K562 (cell line): ENCODE data around the gene SURF4. TPM values are rescaled to one million over a fixed set of nuclear protein-coding genes. Genes with fewer than 3 reads are reported as not detected.

Experiments used
- ASH1L ChIP-seq: fragments of 450-650 bp; IDR thresholded peaks from 2 replicates; pipeline ENCODE4 v1.6.1; 2018; ENCODE audit warnings: borderline replicate concordance, mild to moderate bottlenecking, low read depth; ENCODE audit not compliant: partially characterized antibody
- CEBPB ChIP-seq: fragments of 450-650 bp; IDR thresholded peaks from 2 replicates; pipeline ENCODE4 v1.6.1; 2016; ENCODE audit warnings: missing genetic modification characterization, missing compliant biosample characterization
- FOSL1 ChIP-seq: fragments of 200-800 bp; sonication (Bioruptor generic); conservative IDR thresholded peaks from 2 replicates; pipeline ENCODE4 v1.6.1; 2016; ENCODE audit warnings: missing genetic modification characterization, missing compliant biosample characterization
- ILF3 ChIP-seq: fragments of 450-650 bp; IDR thresholded peaks from 2 replicates; pipeline ENCODE4 v1.6.1; 2018; ENCODE audit warnings: antibody characterized with exemption, mild to moderate bottlenecking, moderate library complexity, borderline replicate concordance
- KLF10 ChIP-seq: fragments of 250-450 bp; sonication (Bioruptor Pico); IDR thresholded peaks from 2 replicates; pipeline ENCODE4 v1.6.1; 2021; ENCODE audit warnings: matching md5 sums
- NCOA6 ChIP-seq: fragments of 450-650 bp; IDR thresholded peaks from 2 replicates; pipeline ENCODE4 v1.6.1; 2017; ENCODE audit warnings: mild to moderate bottlenecking
- PHB2 ChIP-seq: fragments of 450-650 bp; IDR thresholded peaks from 2 replicates; pipeline ENCODE4 v1.6.1; 2017; ENCODE audit warnings: low read depth
- POLR2AphosphoS2 ChIP-seq: IDR thresholded peaks from 2 replicates; pipeline ENCODE4 v1.6.1; 2012; ENCODE audit warnings: low read length, improper control_type of control experiment
- POLR2AphosphoS5 ChIP-seq: IDR thresholded peaks from 2 replicates; pipeline ENCODE4 v1.6.1; 2011; ENCODE audit warnings: mild to moderate bottlenecking, low read depth, low read length, moderate library complexity; ENCODE audit not compliant: control insufficient read depth, insufficient read depth
- SAP30 ChIP-seq: fragments of 200-600 bp; sonication (generic); IDR thresholded peaks from 2 replicates; pipeline ENCODE4 v1.6.1; 2012; ENCODE audit warnings: borderline replicate concordance, low read depth, mild to moderate bottlenecking, moderate library complexity, low read length, control low read depth, inconsistent platforms; ENCODE audit not compliant: insufficient read depth, poor library complexity, severe bottlenecking
- SRSF1 ChIP-seq: fragments of 200-400 bp; formaldehyde crosslinking; IDR thresholded peaks from 2 replicates; pipeline ENCODE4 v1.6.1; 2017; ENCODE audit warnings: mild to moderate bottlenecking, low read depth, low read length, moderate library complexity
- TRIM24 ChIP-seq, 2 experiments: fragments of 450-650 bp; IDR thresholded peaks; 2 replicates each; pipeline ENCODE4 v1.6.1; 2016
- ZNF133 ChIP-seq: fragments of 250-450 bp; sonication (Bioruptor Pico); IDR thresholded peaks from 2 replicates; pipeline ENCODE4 v1.4.0; 2020; ENCODE audit warnings: mild to moderate bottlenecking
- ZNF695 ChIP-seq: fragments of 450-650 bp; formaldehyde crosslinking; IDR thresholded peaks from 2 replicates; pipeline ENCODE4 v1.4.0; 2020; ENCODE audit warnings: mild to moderate bottlenecking, moderate library complexity
- polyA plus RNA-seq, 8 experiments: library from polyadenylated mRNA; depleted of rRNA in 4 of 8; stranded (reverse) in 5 of 8; unstranded in 3 of 8; fragments of >200 nt; fragmentation: Nextera tagmentation in 2 of 8; fragmentation: Illumina TruSeq in 1 of 8; extraction: Ambion mirVana in 2 of 8; extraction: Trizol in 1 of 8; gene quantifications; 2 replicates each; pipeline versions ENCODE4 v1.2.1 to v1.2.3, GENCODE V29; 2011 to 2014; ENCODE audit warnings: inconsistent platforms in 1 of 8, missing spikeins in 1 of 8
- total RNA-seq, 7 experiments: library from RNA; depleted of rRNA in 6 of 7; stranded (reverse); fragments of >200 nt in 6 of 7; fragmentation: Illumina TruSeq in 2 of 7; extraction: Trizol in 2 of 7; gene quantifications; 2 replicates each; pipeline versions ENCODE4 v1.2.1 to v1.2.3, GENCODE V29; 2011 to 2021; ENCODE audit warnings: low replicate concordance in 1 of 7
- TF ChIP-seq, protein P1 (sequence below): sonication (generic); formaldehyde crosslinking; IDR thresholded peaks from 2 replicates; pipeline ENCODE4 v1.8.0; 2023; ENCODE audit warnings: mild to moderate bottlenecking, missing genetic modification reagents
- TF ChIP-seq, protein P2 (sequence below): fragments of 250-450 bp; sonication (Bioruptor Pico); IDR thresholded peaks from 2 replicates; pipeline ENCODE4 v1.8.0; 2022; ENCODE audit warnings: inconsistent platforms, mild to moderate bottlenecking, moderate library complexity, borderline replicate concordance
- TF ChIP-seq, protein P3 (sequence below): sonication (generic); formaldehyde crosslinking; IDR thresholded peaks from 2 replicates; pipeline ENCODE4 v1.8.0; 2022; ENCODE audit warnings: mild to moderate bottlenecking, missing genetic modification reagents

SURF4 gene
- total and polyA plus RNA-seq, 9 of the 15 experiments (the other 6 are each of a cell fraction or from before 2014, with no cell fraction given), result 8.4 to 176 (median 130) TPM

DNA sequence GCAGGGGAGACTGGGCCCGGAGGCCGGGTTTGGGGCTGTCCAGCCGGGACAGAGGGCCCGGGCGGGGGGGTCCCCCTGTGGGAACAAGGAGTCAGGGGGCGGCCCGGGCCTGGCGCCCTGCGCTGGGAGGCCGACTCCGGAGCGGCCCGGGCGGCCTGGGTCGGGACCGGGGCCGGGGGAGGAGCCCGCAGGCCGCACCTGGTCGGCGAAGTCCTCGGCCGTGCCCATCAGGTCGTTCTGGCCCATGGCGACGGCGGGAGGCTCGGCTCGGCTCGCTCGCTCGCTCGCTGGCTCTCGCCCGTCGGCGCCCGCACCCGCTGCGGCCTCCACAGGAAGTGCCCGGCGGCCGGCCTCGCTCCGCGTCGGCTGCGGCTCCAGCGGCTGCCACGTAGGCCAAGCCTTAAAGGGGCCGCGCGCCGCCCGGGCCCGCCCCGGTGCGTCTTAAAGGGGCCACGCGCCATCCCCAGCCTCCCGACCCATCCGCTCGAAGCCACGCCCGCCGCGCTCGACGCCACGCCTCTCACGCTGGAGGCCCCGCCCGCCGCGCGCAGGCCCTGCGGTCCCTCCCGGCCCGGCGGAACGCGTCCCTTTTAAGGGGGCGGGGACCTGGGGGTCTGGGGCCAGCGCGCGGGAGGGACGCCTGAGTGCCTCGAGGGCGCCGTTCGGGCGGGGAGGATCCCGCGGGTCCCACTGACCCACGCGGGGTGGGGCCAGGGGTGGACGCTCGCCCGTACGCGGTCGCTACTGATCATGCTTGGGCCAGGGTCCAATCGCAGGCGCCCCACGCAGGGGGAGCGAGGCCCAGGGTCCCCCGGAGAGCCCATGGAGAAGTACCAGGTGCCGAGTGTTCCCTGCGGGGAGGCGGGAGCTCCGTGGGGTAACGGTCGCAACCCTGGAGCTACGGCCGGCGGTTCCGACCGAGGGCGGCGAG, at the start of gene SURF4, which contains the start of gene STKLD1 (continued):
- TF ChIP-seq, protein P1, sequence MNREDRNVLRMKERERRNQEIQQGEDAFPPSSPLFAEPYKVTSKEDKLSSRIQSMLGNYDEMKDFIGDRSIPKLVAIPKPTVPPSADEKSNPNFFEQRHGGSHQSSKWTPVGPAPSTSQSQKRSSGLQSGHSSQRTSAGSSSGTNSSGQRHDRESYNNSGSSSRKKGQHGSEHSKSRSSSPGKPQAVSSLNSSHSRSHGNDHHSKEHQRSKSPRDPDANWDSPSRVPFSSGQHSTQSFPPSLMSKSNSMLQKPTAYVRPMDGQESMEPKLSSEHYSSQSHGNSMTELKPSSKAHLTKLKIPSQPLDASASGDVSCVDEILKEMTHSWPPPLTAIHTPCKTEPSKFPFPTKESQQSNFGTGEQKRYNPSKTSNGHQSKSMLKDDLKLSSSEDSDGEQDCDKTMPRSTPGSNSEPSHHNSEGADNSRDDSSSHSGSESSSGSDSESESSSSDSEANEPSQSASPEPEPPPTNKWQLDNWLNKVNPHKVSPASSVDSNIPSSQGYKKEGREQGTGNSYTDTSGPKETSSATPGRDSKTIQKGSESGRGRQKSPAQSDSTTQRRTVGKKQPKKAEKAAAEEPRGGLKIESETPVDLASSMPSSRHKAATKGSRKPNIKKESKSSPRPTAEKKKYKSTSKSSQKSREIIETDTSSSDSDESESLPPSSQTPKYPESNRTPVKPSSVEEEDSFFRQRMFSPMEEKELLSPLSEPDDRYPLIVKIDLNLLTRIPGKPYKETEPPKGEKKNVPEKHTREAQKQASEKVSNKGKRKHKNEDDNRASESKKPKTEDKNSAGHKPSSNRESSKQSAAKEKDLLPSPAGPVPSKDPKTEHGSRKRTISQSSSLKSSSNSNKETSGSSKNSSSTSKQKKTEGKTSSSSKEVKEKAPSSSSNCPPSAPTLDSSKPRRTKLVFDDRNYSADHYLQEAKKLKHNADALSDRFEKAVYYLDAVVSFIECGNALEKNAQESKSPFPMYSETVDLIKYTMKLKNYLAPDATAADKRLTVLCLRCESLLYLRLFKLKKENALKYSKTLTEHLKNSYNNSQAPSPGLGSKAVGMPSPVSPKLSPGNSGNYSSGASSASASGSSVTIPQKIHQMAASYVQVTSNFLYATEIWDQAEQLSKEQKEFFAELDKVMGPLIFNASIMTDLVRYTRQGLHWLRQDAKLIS, result no peak; the same call in 1 of the 2 replicates
- TF ChIP-seq TRIM24 (IDR thresholded peaks at IDR 0.05) (no peak), KLF10 (CRISPR knock-in tag) (no peak), CEBPB (tag) (no peak), FOSL1 (tag) (no peak), NCOA6 (no peak), POLR2AphosphoS2 (no peak), POLR2AphosphoS5 (peak; percentile 80), ZNF695 (no peak), ZNF133 (CRISPR knock-in tag) (no peak), ASH1L (no peak), ILF3 (peak; percentile 88; the same call in 1 of the 2 replicates), PHB2 (no peak), SAP30 (no peak), SRSF1 (no peak)
- TF ChIP-seq, protein P2, sequence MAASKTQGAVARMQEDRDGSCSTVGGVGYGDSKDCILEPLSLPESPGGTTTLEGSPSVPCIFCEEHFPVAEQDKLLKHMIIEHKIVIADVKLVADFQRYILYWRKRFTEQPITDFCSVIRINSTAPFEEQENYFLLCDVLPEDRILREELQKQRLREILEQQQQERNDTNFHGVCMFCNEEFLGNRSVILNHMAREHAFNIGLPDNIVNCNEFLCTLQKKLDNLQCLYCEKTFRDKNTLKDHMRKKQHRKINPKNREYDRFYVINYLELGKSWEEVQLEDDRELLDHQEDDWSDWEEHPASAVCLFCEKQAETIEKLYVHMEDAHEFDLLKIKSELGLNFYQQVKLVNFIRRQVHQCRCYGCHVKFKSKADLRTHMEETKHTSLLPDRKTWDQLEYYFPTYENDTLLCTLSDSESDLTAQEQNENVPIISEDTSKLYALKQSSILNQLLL (CRISPR knock-in tag), result no peak
- TF ChIP-seq, protein P3, sequence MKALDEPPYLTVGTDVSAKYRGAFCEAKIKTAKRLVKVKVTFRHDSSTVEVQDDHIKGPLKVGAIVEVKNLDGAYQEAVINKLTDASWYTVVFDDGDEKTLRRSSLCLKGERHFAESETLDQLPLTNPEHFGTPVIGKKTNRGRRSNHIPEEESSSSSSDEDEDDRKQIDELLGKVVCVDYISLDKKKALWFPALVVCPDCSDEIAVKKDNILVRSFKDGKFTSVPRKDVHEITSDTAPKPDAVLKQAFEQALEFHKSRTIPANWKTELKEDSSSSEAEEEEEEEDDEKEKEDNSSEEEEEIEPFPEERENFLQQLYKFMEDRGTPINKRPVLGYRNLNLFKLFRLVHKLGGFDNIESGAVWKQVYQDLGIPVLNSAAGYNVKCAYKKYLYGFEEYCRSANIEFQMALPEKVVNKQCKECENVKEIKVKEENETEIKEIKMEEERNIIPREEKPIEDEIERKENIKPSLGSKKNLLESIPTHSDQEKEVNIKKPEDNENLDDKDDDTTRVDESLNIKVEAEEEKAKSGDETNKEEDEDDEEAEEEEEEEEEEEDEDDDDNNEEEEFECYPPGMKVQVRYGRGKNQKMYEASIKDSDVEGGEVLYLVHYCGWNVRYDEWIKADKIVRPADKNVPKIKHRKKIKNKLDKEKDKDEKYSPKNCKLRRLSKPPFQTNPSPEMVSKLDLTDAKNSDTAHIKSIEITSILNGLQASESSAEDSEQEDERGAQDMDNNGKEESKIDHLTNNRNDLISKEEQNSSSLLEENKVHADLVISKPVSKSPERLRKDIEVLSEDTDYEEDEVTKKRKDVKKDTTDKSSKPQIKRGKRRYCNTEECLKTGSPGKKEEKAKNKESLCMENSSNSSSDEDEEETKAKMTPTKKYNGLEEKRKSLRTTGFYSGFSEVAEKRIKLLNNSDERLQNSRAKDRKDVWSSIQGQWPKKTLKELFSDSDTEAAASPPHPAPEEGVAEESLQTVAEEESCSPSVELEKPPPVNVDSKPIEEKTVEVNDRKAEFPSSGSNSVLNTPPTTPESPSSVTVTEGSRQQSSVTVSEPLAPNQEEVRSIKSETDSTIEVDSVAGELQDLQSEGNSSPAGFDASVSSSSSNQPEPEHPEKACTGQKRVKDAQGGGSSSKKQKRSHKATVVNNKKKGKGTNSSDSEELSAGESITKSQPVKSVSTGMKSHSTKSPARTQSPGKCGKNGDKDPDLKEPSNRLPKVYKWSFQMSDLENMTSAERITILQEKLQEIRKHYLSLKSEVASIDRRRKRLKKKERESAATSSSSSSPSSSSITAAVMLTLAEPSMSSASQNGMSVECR (CRISPR knock-in tag), result peak; percentile 88
